Body of pancreas (tissue), 4 donors: Measurements from ENCODE around the gene EEF1AKMT3.

Experiments used
- POLR2A ChIP-seq, 3 donors: fragments of 450-650 bp; IDR thresholded peaks; one replicate each; pipeline ENCODE4 v1.6.1; 2016; ENCODE audit warnings: antibody characterized with exemption in 3 of 3, mild to moderate bottlenecking in 2 of 3
- TF ChIP-seq, protein P1 (sequence below), 7 experiments: fragments of 450-650 bp in 4 of 7; fragments of 200-600 bp in 3 of 7; sonication (generic) in 3 of 7; IDR thresholded peaks; one replicate each; pipeline ENCODE4 v1.5.1; 2016 to 2019; ENCODE audit warnings: antibody characterized with exemption in 7 of 7

DNA sequence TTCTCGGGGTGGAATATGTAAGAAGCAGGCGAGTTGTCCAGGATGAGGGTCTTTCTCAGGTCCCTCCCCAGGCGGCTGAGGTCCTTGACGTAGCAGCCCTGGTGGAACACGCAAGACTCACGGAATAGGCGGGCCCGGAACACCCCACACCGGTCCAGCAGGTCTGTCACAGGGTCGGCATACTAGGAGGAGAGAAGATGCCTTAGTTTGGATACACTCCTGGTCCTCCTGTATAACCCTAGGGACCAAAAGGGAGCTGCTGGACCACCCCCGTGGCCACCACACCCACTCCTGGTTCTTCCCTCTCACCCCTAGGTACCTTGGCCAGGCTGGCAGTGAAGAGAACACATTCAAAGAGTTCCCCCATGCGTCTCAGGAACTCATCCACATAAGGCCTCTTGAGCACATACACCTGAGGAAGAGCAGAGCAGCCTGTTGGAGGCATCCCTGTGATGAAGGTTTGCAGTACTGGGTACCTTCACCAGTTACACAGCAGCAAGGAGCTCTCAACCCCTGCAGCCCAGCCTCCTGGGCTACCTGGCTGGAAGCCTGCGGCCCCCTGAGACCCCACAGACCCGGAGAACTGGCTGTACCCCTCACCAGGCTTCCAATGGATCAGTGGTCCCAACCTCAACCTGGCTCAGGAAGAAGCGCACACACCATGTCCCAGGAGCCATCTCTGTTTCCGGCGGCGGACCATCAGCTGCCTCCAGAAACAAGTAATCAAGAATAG, 51.7 kb downstream of the EEF1AKMT3 start:
- TF ChIP-seq, protein P1, sequence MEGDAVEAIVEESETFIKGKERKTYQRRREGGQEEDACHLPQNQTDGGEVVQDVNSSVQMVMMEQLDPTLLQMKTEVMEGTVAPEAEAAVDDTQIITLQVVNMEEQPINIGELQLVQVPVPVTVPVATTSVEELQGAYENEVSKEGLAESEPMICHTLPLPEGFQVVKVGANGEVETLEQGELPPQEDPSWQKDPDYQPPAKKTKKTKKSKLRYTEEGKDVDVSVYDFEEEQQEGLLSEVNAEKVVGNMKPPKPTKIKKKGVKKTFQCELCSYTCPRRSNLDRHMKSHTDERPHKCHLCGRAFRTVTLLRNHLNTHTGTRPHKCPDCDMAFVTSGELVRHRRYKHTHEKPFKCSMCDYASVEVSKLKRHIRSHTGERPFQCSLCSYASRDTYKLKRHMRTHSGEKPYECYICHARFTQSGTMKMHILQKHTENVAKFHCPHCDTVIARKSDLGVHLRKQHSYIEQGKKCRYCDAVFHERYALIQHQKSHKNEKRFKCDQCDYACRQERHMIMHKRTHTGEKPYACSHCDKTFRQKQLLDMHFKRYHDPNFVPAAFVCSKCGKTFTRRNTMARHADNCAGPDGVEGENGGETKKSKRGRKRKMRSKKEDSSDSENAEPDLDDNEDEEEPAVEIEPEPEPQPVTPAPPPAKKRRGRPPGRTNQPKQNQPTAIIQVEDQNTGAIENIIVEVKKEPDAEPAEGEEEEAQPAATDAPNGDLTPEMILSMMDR (IDR thresholded peaks at IDR 0.05), result no peak
- no peak for TF ChIP-seq POLR2A (IDR thresholded peaks at IDR 0.05)
